Ectodermal cell (in vitro differentiated cells): ENCODE data around the gene UVSSA.
"Not testable (repeated sequence)": the region's sequence is repeated elsewhere in the genome, so short reads cannot be mapped to it uniquely, and the experiment has no call there.

Experiments used
- H3K27ac ChIP-seq: 2 replicates; pipeline ENCODE4 v1.7.0; 2013; ENCODE audit warnings: mild to moderate bottlenecking, low read depth, low read length; ENCODE audit not compliant: insufficient read depth, poor library complexity, severe bottlenecking
- H3K27me3 ChIP-seq: 2 replicates; pipeline ENCODE4 v1.7.0; 2013; ENCODE audit warnings: mild to moderate bottlenecking, low read length; ENCODE audit not compliant: insufficient read depth, control insufficient read depth, poor library complexity, severe bottlenecking
- H3K36me3 ChIP-seq: one replicate; pipeline ENCODE4 v1.7.0; 2013; ENCODE audit warnings: low read length; ENCODE audit not compliant: control insufficient read depth, insufficient read depth
- H3K4me1 ChIP-seq: one replicate; pipeline ENCODE4 v1.7.0; 2013; ENCODE audit warnings: low read length; ENCODE audit not compliant: control insufficient read depth, insufficient read depth
- H3K4me3 ChIP-seq: 2 replicates; pipeline ENCODE4 v1.7.0; 2013; ENCODE audit warnings: low read depth, low read length, control low read depth; ENCODE audit not compliant: insufficient read depth
- H3K9me3 ChIP-seq: 2 replicates; pipeline ENCODE4 v1.7.0; 2013; ENCODE audit warnings: mild to moderate bottlenecking, low read length, moderate library complexity; ENCODE audit not compliant: control insufficient read depth
- WGBS, 2 experiments: methylation state at CpG; one replicate each; pipeline ENCODE4 v1.1.7; 2013; ENCODE audit warnings: missing lambda C conversion rate in 2 of 2; 5-methylcytosine and 5-hydroxymethylcytosine counted together

The UVSSA gene

DNA sequence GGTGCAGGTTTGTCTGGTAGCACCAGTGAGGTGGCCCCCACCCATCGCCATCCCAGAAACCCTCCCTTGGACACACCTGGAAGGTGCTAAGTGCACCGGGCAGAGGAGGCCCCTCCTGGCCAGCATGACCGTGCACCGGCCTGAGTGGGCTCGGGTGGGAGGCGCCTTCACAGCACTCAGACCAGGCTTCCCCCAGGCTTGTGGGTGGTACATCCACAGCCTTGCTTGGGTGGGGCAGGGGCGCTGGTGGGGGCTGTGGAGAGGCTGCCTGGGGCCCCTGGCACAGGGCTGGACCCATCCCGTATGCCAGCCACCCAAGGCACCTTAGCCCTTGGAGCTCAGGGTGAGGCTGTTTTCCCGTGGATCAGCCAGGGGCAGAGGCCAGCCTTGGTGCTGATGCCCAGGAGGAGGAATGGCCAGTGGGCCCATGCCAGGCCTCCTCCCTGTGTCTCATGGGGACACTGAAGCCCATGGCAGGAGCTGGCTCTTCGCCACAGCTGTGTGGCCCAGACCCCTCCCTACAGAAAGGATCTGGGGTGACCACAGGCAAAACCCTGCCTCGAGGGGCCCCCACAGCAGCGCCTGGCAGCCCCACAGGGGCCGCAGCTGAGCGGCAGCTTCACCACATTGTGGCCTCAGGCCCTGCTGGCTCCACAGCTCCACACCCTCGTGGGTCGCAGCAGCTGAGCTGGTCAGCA, 37.8 kb downstream of the UVSSA start:
- H3K27ac ChIP-seq: no peak overlapping the region
- no peak overlapping the region for H3K4me3 ChIP-seq
- H3K36me3 ChIP-seq: no peaks in the 10 kb centered on the region
- H3K9me3 ChIP-seq: no peaks in the 10 kb centered on the region
- 94 to 95% methylated on average over 16 of the region's 16 CpGs for WGBS, 2 experiments
- peaks cover 11% of the 10 kb centered on the region for H3K4me1 ChIP-seq
- H3K27me3 ChIP-seq: no peaks in the 10 kb centered on the region

DNA sequence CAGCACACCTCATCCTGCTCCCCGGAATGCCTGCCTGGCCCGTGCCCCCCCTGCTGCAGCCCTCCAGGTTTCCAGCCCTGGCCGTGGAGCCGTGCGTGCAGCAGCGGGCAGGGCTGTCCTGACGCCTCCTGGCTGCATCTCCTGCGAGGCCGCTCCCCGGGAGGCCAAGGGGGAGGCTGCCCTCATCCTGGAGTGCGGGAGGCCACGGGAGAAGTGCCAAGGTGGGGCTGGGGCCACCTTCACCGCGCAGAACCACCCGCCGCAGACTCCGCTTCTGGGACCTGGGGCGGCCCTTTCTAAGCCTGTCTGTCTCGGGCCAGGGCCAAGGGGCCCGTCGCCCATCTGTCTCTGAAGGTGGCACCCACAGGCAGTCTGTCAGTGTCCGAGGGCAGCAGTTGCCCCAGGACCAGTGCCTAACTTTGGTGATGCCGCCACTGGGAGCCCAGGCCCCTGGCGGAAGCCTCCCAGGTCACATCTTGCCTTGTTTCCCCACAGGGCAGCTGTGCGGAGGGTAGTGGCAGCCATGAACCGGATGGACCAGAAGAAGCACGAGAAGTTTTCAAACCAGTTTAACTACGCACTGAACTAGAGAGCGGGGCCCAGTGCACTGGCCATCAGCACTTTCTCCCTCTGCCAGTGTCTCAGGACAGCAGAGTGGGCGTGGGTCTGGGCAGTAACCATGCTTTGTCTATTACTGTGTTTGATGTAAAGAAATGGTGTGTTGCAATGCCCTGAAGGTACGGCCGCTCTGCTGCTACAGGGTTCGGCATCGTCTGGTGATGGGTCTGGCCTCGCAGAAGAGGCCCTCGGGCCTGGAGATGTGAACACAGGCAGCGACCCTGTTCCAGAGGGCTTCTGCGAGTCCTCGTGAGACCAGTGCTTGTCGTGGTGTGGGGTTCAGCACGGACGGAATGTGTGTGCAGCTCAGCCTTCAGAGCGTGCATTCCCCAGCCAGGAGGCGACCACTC, 38.6 kb downstream of the UVSSA start:
- no peaks in the 10 kb centered on the region for H3K36me3 ChIP-seq
- H3K9me3 ChIP-seq: no peaks in the 10 kb centered on the region
- peaks cover 11% of the 10 kb centered on the region for H3K4me1 ChIP-seq
- no peak overlapping the region for H3K4me3 ChIP-seq
- no peak overlapping the region for H3K27ac ChIP-seq
- no peaks in the 10 kb centered on the region for H3K27me3 ChIP-seq
- 94 to 96% methylated on average over 44 of the region's 44 CpGs for WGBS, 2 experiments

DNA sequence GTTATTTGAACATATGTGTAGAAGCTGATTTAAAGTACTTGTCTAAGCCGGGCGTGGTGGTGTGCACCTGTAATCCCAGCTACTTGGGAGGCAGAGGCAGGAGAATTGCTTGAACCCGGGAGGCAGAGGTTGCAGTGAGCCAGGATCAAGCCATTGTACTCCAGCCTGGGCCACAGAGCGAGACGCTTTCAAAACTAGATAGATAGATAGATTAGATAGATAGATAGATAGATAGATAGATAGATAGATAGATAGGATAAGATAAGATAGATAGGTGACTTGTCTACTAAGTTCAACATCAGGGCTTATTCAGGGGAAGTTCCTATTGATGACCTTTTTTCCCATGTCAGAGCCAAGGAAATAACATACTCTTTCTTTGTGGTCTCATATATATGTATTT, 46.4 kb downstream of the UVSSA start:
- H3K4me1 ChIP-seq, H3K4me3 ChIP-seq, H3K9me3 ChIP-seq, H3K27me3 ChIP-seq, H3K36me3 ChIP-seq, H3K27ac ChIP-seq: not testable (repeated sequence)
- WGBS, 2 experiments: 89 to 92% methylated on average over 5 of the region's 5 CpGs

DNA sequence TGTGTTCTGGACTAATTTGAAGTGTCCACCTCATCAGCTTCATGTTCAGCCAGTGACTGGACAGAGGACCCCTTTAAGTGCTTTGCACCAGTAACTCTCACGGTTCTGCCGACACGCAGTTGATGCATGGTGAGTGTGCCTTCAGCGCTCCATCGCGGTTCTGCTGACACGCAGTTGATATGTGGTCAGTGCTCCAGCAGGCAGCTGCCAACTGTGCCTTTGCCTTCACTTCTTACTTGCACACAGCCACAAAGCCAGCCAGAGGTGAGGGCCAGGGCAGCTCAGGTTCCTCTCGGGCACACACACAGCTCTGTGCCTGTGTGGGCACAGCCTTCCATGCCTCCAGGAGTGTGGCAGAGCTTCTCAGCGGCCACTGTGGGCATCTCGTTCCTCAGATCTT, 46.9 kb downstream of the UVSSA start:
- Histone ChIP-seq H3K36me3 (no peaks in the 10 kb centered on the region), H3K4me3 (no peak overlapping the region), H3K27me3 (no peaks in the 10 kb centered on the region), H3K4me1 (no peaks in the 10 kb centered on the region), H3K27ac (no peak overlapping the region), H3K9me3 (no peaks in the 10 kb centered on the region)
- WGBS, 2 experiments: 88 to 90% methylated on average over 10 of the region's 10 CpGs

DNA sequence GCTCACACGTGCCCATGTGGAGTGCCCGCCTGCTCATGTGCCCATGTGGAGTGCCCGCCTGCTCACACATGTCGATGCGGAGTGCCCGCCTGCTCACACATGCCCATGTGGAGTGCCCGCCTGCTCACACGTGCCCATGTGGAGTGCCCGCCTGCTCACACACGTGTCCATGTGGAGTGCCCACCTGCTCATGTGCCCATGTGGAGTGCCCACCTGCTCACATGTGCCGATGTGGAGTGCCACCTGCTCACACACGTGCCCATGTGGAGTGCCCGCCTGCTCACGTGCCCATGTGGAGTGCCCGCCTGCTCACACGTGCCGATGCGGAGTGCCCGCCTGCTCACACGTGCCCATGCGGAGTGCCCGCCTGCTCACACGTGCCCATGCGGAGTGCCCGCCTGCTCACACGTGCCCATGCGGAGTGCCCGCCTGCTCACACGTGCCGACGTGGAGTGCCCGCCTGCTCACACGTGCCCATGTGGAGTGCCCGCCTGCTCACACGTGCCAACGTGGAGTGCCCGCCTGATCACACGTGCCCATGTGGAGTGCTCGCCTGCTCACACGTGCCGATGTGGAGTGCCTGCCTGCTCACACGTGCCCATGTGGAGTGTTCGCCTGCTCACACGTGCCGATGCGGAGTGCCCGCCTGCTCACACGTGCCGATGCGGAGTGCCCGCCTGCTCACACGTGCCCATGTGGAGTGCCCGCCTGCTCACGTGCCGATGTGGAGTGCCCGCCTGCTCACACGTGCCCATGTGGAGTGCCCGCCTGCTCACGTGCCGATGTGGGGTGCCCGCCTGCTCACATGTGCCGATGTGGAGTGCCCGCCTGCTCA, 47.8 kb downstream of the UVSSA start:
- 96% methylated on average over 63 of the region's 63 CpGs for WGBS, 2 experiments
- not testable (repeated sequence) for H3K27ac ChIP-seq, H3K4me3 ChIP-seq, H3K36me3 ChIP-seq, H3K9me3 ChIP-seq, H3K4me1 ChIP-seq, H3K27me3 ChIP-seq

DNA sequence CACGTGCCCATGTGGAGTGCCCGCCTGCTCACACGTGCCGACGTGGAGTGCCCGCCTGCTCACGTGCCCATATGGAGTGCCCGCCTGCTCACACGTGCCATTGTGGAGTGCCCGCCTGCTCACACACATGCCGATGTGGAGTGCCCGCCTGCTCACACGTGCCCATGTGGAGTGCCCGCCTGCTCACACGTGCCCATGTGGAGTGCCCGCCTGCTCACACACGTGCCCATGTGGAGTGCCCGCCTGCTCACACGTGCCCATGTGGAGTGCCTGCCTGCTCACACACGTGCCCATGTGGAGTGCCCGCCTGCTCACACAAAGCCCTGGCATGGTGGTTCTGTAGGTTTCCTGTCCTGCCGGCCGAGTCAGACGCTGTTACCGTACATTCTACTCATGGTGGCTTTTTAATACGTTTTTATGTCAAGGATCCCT, 48.4 kb downstream of the UVSSA start:
- H3K27me3 ChIP-seq: peaks cover 15% of the 10 kb centered on the region
- H3K4me1 ChIP-seq, H3K9me3 ChIP-seq, H3K4me3 ChIP-seq, H3K36me3 ChIP-seq, H3K27ac ChIP-seq: not testable (repeated sequence)
- WGBS, 2 experiments: 96% methylated on average over 26 of the region's 26 CpGs

DNA sequence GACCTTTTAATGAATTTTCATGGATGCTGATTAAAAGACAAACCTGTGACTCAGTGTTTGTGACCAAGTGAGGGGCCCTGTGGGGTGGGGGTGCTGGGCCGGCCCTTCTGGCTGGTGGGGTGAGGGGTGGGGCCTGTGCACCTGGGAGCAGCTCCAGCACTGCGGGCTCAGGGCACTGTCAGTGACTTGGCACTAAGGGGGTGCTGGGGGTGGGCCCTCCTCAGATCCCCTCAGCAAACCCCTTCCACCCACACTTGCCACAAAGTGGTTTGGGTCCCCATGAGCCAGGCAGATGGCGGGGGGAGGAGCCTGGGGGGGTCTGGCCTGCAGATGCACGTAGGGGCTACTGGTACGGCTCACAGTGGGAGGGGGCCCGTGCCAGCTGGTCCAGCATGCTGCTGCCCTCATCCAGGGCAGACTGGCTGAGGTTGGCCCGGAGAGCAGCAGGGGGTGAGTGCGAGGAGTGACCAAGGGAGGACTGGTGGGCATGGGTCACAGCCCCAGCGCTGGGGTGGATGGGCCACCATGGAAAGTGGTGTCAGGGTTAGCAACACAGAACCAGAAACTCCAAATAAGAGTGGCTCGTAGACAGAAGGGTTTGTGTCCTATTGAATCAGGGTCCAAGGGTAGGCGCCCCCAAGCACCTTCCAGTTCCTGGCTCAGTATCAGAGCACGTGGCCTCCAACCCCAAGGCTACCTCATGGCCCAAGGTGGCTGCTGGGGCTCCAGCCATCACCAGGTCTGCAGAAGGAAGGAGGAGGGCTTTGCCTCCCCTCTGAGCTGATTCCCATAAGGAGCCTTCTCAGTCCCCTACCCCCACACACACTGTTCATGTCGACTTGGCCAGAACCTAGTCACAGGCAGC, 49.2 kb downstream of the UVSSA start:
- no peaks in the 10 kb centered on the region for H3K9me3 ChIP-seq
- 86 to 91% methylated on average over 11 to 13 of the region's 13 CpGs for WGBS, 2 experiments
- no peaks in the 10 kb centered on the region for H3K4me1 ChIP-seq
- H3K27ac ChIP-seq: no peak overlapping the region
- peaks cover 22% of the 10 kb centered on the region for H3K27me3 ChIP-seq
- no peaks in the 10 kb centered on the region for H3K36me3 ChIP-seq
- H3K4me3 ChIP-seq: no peak overlapping the region

DNA sequence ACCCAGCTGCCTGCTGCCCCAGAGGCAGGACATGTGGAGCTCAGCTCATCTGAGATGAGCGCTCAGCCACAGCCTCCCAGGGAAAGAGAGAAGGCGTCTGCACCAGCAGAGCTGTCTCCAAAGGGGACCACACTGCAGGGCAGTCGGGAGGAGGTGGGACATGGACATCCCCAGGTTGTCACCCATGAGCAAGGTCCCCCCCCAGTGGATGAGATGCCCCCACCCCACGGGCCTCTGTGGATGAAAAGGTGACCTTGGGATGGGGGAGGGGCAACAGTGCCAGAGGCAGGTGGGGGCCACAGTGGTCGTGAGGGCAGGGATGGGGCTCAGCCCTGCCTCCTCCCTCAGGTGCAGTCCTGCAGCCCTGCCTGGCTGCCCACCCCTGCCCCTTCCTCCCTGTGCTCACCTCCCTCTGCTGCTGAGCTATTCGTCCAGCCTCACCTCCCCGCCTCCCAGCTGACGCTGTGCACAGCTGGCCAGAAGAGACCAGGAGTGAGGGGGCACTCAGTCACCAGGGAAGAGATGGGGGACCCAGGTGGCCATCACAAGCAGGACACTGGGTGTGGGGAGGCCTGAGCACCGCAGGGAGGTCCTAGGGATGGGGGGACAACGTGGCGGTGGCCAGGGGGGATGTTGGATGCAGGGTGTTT, 49.9 kb downstream of the UVSSA start:
- 93 to 94% methylated on average over 11 of the region's 11 CpGs for WGBS, 2 experiments
- Histone ChIP-seq H3K4me1 (no peaks in the 10 kb centered on the region), H3K9me3 (no peaks in the 10 kb centered on the region), H3K4me3 (no peak overlapping the region), H3K27ac (no peak overlapping the region), H3K36me3 (no peaks in the 10 kb centered on the region), H3K27me3 (peaks cover 30% of the 10 kb centered on the region)
